Activated CD8-positive, alpha-beta memory T cell treated with anti-CD3 and anti-CD28 coated beads for 1 hour (primary cell): ENCODE results near the gene XYLT1.

Experiments used
- DNase-seq, 2 donors: peaks; one replicate each; pipeline ENCODE4 v3.0.0-alpha.2; 2020; ENCODE audit warnings: low read depth in 1 of 2; ENCODE audit errors: extremely low read depth in 1 of 2

The XYLT1 gene

GRCh38 chr16:17362183-17362582 is 108.6 kb downstream of the XYLT1 start:
- DNase-seq = no peak

GRCh38 chr16:17360693-17361122 is 110.1 kb downstream of the XYLT1 start:
- no peak for DNase-seq

GRCh38 chr16:17359788-17360390 is 110.9 kb downstream of the XYLT1 start:
- no peak for DNase-seq

GRCh38 chr16:17358846-17359245 is 111.9 kb downstream of the XYLT1 start:
- DNase-seq = no peak

- no peak for DNase-seq
These were observed 112.4 kb downstream of the XYLT1 start for GRCh38 chr16:17358355-17358754.

GRCh38 chr16:17357307-17358062 is 113.3 kb downstream of the XYLT1 start:
- no peak for DNase-seq

- no peak for DNase-seq
These were observed 114.4 kb downstream of the XYLT1 start for GRCh38 chr16:17356243-17356933.

GRCh38 chr16:17354685-17355084 is 116.1 kb downstream of the XYLT1 start:
- no peak for DNase-seq

GRCh38 chr16:17354141-17354601 is 116.6 kb downstream of the XYLT1 start:
- no peak for DNase-seq

- no peak for DNase-seq
These were observed 117.2 kb downstream of the XYLT1 start for GRCh38 chr16:17353561-17353960.

- no peak for DNase-seq
These were observed 119.2 kb downstream of the XYLT1 start for GRCh38 chr16:17351441-17352035.

- DNase-seq = no peak
These were observed 120.6 kb downstream of the XYLT1 start for GRCh38 chr16:17350207-17350606.

GRCh38 chr16:17348826-17349225 is 121.9 kb downstream of the XYLT1 start:
- no peak for DNase-seq

- DNase-seq = no peak
These were observed 122.5 kb downstream of the XYLT1 start for GRCh38 chr16:17348042-17348783.

- no peak for DNase-seq
These were observed 123.1 kb downstream of the XYLT1 start for GRCh38 chr16:17347624-17348023.

GRCh38 chr16:17346621-17347569 is 123.9 kb downstream of the XYLT1 start:
- DNase-seq = no peak

- DNase-seq = no peak
These were observed 125.7 kb downstream of the XYLT1 start for GRCh38 chr16:17345043-17345442.

- no peak for DNase-seq
These were observed 127.0 kb downstream of the XYLT1 start for GRCh38 chr16:17343728-17344127.

- DNase-seq = no peak
These were observed 127.7 kb downstream of the XYLT1 start for GRCh38 chr16:17343028-17343427.

GRCh38 chr16:17342031-17342430 is 128.7 kb downstream of the XYLT1 start:
- DNase-seq = no peak
